ENCODE measurements around the gene HIVEP1.

GRCh38 chr6:12001004-12001705 lies 11.0 kb upstream of the HIVEP1 start:
- no peak for TF ChIP-seq CTCF (IDR thresholded peaks at IDR 0.05)
- TF ChIP-seq POLR2A (IDR thresholded peaks at IDR 0.05): no peak
